Amniotic stem cell (primary cell): Measurements from ENCODE around the gene NEBL.

Experiments
- DNase-seq: peaks from one replicate; lab custom pipeline; 2025; lab: John Stamatoyannopoulos, UW

The NEBL gene

GRCh38 chr10:20898866-20899535 is 1.9 kb upstream of the NEBL start:
- DNase-seq, result no peak

- no peak for DNase-seq
Measured at GRCh38 chr10:20893297-20893696, 3.8 kb downstream of the NEBL start.

DNA sequence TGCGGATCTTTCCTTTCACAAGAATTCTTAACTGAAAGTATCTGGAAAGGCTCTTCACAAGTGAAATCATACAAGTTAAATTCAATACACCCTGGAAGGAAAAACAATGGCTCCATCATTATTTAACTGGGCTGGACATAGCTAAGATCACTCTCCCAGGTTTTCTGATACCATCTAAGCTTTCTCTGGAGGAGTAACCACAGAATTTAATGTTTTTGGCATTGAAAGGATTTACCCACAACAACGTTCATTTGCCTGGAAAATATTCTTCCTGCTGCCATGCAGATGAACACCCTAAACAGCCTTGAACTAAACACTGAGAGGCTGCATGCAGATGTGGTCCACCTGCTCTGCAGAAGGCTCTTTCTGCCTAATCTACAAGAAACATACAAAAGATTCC is 4.3 kb downstream of the NEBL start:
- no peak for DNase-seq

GRCh38 chr10:20892011-20892585 is 5.0 kb downstream of the NEBL start:
- DNase-seq, result no peak

- DNase-seq, result no peak
Measured at GRCh38 chr10:20891338-20891714, 5.8 kb downstream of the NEBL start.

DNA sequence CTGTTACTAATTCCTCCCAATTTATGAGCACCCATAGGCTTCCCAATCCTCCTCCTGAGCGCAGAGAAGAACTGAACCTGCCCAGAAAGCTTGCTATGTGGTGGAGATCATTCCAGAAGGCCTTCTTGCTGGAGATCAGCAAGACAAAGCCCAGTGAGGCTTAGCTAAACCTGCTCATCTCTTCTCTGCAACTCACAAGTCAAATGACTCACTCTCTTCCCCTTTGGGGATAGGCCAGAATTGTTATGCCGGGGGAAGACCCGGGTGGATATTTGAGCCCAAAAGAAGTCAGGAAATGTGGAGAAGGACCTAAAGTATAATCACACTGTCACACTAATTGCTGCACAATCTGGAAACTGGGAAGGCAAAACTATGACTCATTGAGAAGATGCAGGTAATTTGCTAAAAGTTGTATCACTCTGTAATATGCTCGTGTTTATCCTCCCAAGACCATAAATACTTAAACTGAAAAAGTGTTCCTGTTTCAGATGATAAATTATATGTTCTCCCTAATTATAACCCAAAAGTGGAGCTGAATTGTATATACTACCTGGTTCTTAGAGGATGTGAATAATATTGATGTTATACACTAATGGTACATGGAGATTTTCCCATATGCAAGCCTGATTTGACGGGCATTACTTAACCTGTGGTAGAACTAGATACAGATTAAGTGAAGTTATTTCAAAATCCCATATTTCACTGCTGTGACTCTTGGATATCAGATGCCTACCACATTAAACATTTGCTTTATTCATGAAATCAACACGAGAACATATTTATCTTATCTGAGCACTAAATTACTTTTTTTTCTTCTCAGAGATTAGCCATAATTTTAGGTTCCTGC is 6.4 kb downstream of the NEBL start:
- DNase-seq, result no peak

- no peak for DNase-seq
Measured at GRCh38 chr10:20890009-20890408, 7.1 kb downstream of the NEBL start.

DNA sequence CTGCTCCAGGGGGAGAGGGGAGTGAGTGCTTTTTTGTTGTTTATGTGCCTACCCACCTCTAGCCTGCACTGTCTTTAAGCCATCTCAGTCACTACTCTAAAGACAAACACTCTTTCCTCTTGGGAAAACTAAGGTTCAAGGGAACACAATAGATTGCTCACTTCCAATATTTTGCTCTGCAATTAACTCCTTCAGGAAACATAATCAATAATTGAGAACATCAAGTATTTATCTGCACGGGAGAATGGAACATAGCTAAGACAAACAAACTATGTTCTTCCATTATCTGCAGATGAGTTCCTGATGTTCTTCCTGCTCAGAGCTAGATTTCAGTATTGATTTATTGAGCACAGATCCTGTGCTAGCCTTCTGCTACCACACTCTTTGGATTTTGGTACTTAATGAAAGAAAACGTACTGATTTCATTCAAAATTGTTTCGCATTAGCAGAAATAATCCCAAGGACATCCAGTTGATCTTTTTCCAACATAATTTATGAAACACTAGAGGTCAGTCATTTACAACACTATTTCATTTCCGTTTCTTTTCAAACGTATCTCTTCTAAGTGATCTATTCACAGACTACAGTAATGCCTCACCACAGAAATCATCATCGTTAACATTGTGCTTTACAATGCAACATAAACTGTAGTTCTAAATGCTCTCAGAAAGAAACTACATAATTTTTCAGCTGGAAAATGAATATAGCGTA is 8.3 kb downstream of the NEBL start:
- DNase-seq, result no peak

DNA sequence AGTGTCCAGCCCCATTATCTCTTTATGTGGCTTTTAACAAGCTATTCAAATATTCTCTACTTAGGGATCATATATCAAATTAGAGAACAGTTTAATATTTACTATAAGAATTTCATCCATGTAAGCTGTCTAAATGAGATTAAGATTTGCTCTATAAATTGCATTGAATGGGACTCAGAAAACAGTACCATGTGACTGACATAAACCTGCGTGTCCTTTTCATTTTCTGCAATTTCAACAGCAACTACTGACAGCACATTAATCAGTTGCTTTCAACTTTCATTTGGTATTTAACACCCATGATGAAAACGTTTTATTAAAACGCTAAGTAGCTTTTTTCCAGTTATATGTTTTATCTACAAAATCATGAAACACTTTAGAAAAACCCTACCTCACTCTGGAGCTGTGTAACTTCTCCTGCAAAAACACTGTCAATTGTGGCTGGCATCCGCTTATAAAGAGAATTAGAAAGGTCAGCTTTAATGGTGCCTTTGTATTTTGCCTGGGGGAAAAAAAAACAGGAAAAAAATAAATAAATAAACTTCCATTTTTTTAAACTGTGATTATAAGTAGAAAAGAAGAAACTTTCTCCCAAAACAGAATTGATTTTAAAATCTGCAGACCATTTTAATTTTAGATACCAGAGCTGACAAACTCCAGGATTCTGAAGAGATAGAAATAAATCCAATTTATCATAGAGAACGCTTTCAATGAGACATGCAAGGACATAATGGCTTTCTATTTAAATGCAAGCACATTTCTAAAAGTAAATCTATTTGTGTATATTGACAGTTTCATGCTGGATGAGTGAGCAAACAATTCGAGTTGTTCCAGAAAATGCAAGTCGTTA is 9.2 kb downstream of the NEBL start:
- DNase-seq, result no peak

DNA sequence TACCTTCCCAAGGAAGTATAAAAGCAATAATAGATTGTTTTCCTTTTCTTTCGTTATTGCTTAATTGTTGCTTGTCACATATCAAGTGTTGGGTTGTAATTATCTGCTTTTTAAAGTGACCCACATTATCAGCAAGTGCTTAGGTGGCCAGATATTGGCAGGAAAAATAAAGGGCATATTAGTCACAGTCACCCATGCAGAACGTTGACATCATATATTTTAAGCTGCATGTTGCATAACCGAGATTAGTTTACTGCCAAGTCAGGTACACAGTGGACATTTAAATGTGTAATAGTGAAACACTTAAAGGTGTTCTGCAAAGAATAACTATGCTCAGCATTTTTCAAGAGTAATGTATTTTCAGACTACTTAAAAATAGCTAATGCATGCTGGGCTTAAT is 11.4 kb downstream of the NEBL start:
- DNase-seq, result no peak

GRCh38 chr10:20883552-20883951 is 13.6 kb downstream of the NEBL start:
- DNase-seq, result no peak

GRCh38 chr10:20882091-20882490 is 15.0 kb downstream of the NEBL start:
- no peak for DNase-seq

DNA sequence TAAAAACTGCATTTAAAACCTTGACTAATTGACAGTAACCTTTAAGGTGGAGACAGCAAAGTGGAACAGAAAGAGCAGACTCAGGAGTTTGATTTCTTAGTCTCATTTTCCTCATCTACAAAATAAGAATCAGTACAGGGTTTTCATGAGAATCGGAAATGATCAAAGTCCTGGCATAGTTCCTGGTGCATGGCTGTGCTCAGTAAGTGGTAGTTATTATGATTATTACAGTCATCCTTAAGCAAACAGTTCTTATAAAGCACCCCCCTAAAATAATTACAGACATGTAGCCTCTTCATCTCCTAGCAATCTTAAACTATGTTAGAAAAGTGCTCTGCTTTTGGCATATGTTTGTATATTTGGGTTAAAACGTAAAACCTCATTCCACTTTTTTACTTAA is 18.0 kb downstream of the NEBL start:
- DNase-seq, result no peak

DNA sequence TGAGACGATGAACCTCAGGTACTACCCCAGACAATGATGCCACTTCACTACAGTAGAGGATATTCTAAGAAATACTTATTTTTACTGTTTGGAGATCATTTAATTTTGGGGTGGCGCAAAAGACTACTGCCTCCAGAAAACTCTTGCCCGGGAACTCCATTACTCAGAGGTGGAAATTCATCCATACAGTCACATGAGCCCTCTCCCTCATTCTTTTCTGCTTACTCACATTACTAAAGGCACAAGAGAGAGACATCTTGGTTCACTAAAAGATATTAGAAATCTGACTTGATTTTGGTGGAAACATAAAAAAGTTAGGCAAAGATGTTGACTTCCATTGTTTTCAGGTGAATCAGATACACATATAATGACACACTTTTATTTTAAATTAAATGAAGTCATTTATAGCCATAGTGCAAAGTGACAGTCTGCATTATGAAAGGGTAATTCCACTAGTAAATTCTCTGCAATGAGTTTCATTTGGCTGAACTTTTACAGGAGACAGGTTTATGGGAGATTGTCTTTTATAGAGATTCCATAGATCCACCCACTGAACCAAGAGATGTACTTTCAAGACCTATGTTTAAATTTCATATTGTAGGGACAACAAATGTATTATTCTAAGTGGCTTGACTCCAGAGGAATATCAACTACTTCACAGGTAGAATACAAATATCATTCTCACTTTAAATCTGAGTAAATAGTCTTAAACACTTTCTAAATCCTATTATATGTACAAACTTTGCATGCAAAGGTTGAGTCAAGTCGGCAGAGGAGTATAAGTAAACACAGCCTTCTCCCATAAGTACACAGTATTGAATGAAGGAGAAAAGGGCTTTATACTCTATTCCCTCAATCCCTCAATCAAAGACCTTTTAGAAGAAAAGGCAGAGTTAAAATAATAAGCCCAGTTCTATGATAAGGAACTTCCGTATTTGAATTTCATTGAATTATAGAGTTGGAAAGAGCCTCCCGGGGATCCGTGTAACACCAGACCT is 18.8 kb downstream of the NEBL start:
- DNase-seq, result no peak

- DNase-seq, result no peak
Measured at GRCh38 chr10:20877554-20877953, 19.6 kb downstream of the NEBL start.

DNA sequence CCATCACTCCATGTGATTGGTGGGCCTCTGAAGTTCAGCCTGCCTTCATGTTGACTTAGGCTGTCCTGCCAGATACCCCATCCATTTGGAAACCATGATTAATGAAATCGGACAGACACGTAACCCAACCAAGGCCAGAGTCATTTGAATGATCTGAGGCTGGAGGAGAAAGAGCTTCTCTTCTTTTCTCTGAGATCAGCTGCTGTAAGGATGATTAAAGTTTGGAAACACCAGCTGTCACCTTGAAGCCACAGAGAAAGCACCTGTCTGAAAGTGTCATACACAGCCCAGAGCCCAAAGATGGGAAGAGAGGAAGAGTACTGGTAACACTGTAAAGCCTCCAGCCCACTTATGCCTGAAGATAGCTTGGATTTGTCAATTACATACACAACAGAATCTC is 22.9 kb downstream of the NEBL start:
- no peak for DNase-seq

- no peak for DNase-seq
Measured at GRCh38 chr10:20871970-20872369, 25.1 kb downstream of the NEBL start.

DNA sequence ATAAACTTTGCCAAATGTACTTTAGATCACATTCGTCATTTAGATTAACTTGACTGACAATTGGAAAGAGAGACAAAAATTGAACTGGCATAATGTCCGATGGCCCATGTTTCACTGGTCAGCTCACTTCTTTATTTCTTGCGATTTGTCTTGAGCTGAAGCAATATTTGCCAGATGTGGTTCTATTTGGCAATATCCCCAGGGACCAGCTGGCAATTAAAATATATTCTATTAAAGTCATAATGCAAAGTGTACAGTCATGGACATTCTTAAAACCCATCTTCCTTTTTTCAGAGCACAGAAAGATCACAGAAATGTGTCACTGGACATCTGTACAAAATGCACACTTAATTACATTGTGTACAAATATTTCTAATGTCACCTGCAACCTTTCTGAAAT is 26.3 kb downstream of the NEBL start:
- DNase-seq, result no peak

- no peak for DNase-seq
Measured at GRCh38 chr10:20863008-20863407, 34.1 kb downstream of the NEBL start.

DNA sequence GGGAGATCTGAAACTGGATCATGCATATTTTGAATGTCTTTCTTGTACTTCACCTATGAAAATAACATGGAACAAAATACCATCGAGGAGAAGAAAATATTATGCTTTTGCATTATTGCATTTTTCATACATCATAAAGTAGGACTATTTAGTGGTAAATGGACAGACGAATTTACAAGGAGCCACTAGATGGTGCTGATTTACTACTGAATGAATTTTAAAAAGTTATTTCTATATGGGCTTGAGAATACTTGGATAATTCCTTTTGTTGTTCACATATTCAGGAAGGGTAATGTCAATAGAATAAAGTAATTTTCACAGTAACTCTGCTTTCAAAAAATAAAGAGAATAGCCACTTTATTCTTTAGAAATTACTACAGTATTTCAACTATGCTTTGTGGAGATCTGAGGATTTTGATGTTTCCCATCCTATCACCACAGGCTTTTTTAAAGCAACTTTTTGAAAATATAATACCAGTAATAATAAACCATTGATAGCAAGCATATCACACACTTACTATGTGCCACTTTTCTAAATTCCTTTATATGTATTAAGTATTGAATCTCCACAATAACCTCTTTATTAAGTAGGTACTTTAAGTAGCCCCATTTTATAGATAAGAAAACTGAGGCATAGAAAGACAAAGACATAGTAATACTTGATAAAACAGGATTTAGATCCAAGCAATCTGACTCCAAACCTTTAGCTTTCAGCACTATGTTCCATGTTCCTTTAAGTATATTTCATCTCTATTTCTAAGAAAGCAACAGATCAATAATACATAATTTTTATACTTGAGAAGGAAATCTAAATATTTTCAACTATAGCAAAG is 38.6 kb downstream of the NEBL start:
- DNase-seq, result no peak
